ENCODE data around the gene IGFBP6.

DNA sequence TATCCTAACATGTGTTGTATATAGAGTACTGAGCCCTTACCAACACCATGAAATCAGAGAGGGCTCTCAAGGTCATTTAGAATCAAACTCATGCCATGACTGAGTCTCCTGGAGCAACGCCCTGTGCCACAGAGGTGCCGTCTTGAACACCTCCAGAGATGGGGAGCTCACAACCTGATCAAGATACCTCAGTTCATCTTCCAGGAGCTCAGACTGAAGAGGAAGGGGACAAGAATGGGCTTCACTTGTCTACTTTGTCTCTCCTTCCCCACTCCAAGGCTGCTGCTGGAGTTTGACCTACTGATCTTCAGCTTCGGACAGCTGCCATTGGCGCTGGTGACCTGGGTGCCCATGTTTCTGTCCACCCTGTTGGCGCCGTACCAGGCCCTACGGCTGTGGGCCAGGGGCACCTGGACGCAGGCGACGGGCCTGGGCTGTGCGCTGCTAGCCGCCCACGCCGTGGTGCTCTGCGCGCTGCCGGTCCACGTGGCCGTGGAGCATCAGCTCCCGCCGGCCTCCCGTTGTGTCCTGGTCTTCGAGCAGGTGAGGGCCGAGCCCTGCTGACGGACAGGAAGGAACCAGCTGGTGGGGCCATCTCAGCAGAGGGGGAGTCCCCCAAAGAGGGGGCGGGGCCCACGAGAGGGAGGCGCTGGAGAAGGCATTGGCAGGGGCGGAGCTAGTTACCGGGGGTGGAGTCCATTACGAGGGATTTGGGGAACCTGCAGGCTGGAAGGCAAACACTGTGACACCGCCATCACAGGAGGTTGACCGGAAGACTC is 17.8 kb downstream of the IGFBP6 start:
- TF ChIP-seq CTCF (IDR thresholded peaks at IDR 0.05; ENCODE audit: low read depth, low read length, poor library complexity, severe bottlenecking) (no peak), EZH2phosphoT487 (IDR thresholded peaks at IDR 0.05; ENCODE audit: borderline replicate concordance, low read length) (no peak)
